Astrocyte (in vitro differentiated cells and primary cell): Measurements from ENCODE around the gene ADAM23. TPM values are rescaled to one million over a fixed set of nuclear protein-coding genes. Genes with fewer than 3 reads are reported as not detected.

Experiments
- DNase-seq: peaks from one replicate; pipeline ENCODE4 v3.0.0-alpha.2; 2010; ENCODE audit warnings: low read depth
- FAIRE-seq: peaks from 2 replicates; lab custom pipeline; 2011; peaks lifted over from hg19 to GRCh38; lab: Jason Lieb, UNC
- H2AFZ ChIP-seq: 2 replicates; pipeline ENCODE4 v1.6.0; 2012; ENCODE audit warnings: low read depth, low read length, inconsistent platforms
- H3K27ac ChIP-seq: 2 replicates; pipeline ENCODE4 v1.5.1; 2011; ENCODE audit warnings: low read depth, low read length, inconsistent platforms
- H3K27me3 ChIP-seq: 2 replicates; pipeline ENCODE4 v1.6.0; 2011; ENCODE audit warnings: low read length, inconsistent platforms; ENCODE audit not compliant: insufficient read depth
- H3K36me3 ChIP-seq: 2 replicates; pipeline ENCODE4 v1.5.1; 2011; ENCODE audit warnings: low read length, inconsistent platforms; ENCODE audit not compliant: insufficient read depth
- H3K4me1 ChIP-seq: 2 replicates; pipeline ENCODE4 v1.5.1; 2011; ENCODE audit warnings: low read length, inconsistent platforms; ENCODE audit not compliant: insufficient read depth
- H3K4me2 ChIP-seq: 2 replicates; pipeline ENCODE4 v1.6.0; 2012; ENCODE audit warnings: low read length, inconsistent platforms
- H3K4me3 ChIP-seq: 2 replicates; pipeline ENCODE4 v1.5.1; 2011; ENCODE audit warnings: low read depth, mild to moderate bottlenecking, low read length, inconsistent platforms; ENCODE audit not compliant: insufficient read depth
- H3K79me2 ChIP-seq: 2 replicates; pipeline ENCODE4 v1.6.0; 2012; ENCODE audit warnings: mild to moderate bottlenecking, low read length, inconsistent platforms; ENCODE audit not compliant: insufficient read depth
- H3K9ac ChIP-seq: 2 replicates; pipeline ENCODE4 v1.6.0; 2012; ENCODE audit warnings: mild to moderate bottlenecking, low read length, inconsistent platforms
- H3K9me3 ChIP-seq: 2 replicates; pipeline ENCODE4 v1.5.1; 2012; ENCODE audit warnings: low read depth, mild to moderate bottlenecking, low read length, inconsistent platforms; ENCODE audit not compliant: insufficient read depth
- H4K20me1 ChIP-seq: 2 replicates; pipeline ENCODE4 v1.6.0; 2012; ENCODE audit warnings: low read length, inconsistent platforms; ENCODE audit not compliant: insufficient read depth
- H3K27ac Mint-ChIP-seq: one replicate; pipeline ENCODE4 v1.8.0; 2021; ENCODE audit warnings: mild to moderate bottlenecking, mixed read lengths; ENCODE audit not compliant: unreplicated experiment
- H3K27me3 Mint-ChIP-seq: one replicate; pipeline ENCODE4 v1.8.0; 2021; ENCODE audit warnings: low read depth, mixed read lengths; ENCODE audit not compliant: unreplicated experiment
- H3K36me3 Mint-ChIP-seq: one replicate; pipeline ENCODE4 v1.8.0; 2021; ENCODE audit warnings: low read depth, mixed read lengths; ENCODE audit not compliant: unreplicated experiment
- H3K4me1 Mint-ChIP-seq: one replicate; pipeline ENCODE4 v1.8.0; 2021; ENCODE audit warnings: low read depth, mixed read lengths; ENCODE audit not compliant: unreplicated experiment
- H3K4me3 Mint-ChIP-seq: one replicate; pipeline ENCODE4 v1.8.0; 2021; ENCODE audit warnings: mild to moderate bottlenecking, moderate library complexity, mixed read lengths; ENCODE audit not compliant: unreplicated experiment
- H3K9me3 Mint-ChIP-seq: one replicate; pipeline ENCODE4 v1.8.0; 2021; ENCODE audit warnings: mild to moderate bottlenecking, mixed read lengths; ENCODE audit not compliant: unreplicated experiment
- EZH2 ChIP-seq: IDR thresholded peaks from 2 replicates; pipeline ENCODE4 v1.6.1; 2012; ENCODE audit warnings: mild to moderate bottlenecking, low read length, inconsistent platforms; ENCODE audit not compliant: insufficient read depth
- total RNA-seq: library from RNA; stranded (reverse); gene quantifications from 2 replicates; pipeline ENCODE4 v1.2.1, GENCODE V29; 2021
- TF ChIP-seq, protein P1 (sequence below): IDR thresholded peaks from 2 replicates; pipeline ENCODE4 v1.5.1; 2011; ENCODE audit warnings: low read depth, mild to moderate bottlenecking, inconsistent platforms, low read length, moderate library complexity; ENCODE audit not compliant: insufficient read depth

Gene ADAM23
- total RNA-seq, 1 donor from 2014 or later = 13.9 TPM

DNA sequence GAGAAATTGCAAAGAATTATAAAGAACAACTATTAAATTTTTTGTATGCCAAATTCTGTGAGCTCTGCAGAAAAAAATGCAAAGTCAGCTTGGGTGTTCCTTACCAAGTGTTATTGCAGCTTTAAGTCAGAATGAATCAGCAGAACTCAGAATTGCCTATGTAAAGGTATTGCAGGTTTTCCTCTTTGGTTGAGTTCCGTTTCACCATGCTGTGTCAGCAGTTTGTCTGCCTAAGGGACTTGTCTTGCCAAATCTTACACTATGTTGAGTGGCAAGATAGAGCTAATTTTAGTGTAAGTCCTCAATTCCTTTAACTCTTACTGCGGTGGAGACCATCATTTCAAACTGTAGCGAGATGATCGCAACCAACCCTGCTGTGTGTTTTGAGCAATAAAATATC lies 38.8 kb downstream of the ADAM23 start:
- Histone ChIP-seq H3K27ac (no peak overlapping the region), H3K9ac (no peak overlapping the region), H3K9me3 (no peaks in the 10 kb centered on the region), H4K20me1 (peaks cover 3% of the 10 kb centered on the region), H3K4me2 (no peak overlapping the region), H3K27me3 (no peaks in the 10 kb centered on the region), H3K36me3 (no peaks in the 10 kb centered on the region), H2AFZ (no peak overlapping the region), H3K4me1 (no peaks in the 10 kb centered on the region), H3K79me2 (no peaks in the 10 kb centered on the region), H3K4me3 (no peak overlapping the region)
- Mint-ChIP-seq H3K36me3 (peaks cover 12% of the 10 kb centered on the region), H3K27ac (no peak overlapping the region), H3K4me1 (peaks cover 7% of the 10 kb centered on the region), H3K9me3 (peaks cover 6% of the 10 kb centered on the region), H3K4me3 (no peak overlapping the region), H3K27me3 (no peaks in the 10 kb centered on the region)
- TF ChIP-seq, protein P1, sequence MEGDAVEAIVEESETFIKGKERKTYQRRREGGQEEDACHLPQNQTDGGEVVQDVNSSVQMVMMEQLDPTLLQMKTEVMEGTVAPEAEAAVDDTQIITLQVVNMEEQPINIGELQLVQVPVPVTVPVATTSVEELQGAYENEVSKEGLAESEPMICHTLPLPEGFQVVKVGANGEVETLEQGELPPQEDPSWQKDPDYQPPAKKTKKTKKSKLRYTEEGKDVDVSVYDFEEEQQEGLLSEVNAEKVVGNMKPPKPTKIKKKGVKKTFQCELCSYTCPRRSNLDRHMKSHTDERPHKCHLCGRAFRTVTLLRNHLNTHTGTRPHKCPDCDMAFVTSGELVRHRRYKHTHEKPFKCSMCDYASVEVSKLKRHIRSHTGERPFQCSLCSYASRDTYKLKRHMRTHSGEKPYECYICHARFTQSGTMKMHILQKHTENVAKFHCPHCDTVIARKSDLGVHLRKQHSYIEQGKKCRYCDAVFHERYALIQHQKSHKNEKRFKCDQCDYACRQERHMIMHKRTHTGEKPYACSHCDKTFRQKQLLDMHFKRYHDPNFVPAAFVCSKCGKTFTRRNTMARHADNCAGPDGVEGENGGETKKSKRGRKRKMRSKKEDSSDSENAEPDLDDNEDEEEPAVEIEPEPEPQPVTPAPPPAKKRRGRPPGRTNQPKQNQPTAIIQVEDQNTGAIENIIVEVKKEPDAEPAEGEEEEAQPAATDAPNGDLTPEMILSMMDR = no peak
- no peak for TF ChIP-seq EZH2
- DNase-seq = no peak
- FAIRE-seq = no peak

DNA sequence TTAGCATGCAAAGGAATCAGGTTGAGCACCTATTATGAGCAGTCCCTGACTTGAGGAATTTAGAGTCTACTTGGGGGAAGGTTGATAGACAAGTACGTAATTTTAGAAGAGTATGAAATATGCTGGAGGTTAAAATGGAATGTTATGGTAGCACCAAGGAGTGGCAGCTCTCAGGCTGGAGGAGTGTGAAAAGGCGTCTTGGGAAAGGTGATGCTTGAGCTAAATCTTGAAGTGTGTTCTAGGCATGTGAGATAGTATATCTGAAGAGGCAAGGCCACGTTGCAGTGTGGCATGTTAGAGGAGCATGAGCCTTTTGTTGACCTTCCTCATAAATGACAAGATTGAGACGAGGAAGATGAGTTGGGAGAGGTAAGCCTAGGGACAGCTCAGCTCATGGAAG lies 39.3 kb downstream of the ADAM23 start:
- TF ChIP-seq EZH2 = no peak
- TF ChIP-seq, protein P1 = no peak
- H3K27ac Mint-ChIP-seq = no peak overlapping the region
- peaks cover 6% of the 10 kb centered on the region for H3K4me1 Mint-ChIP-seq
- FAIRE-seq (no peak), DNase-seq (no peak)
- no peaks in the 10 kb centered on the region for H3K27me3 Mint-ChIP-seq
- Histone ChIP-seq H2AFZ (no peak overlapping the region), H3K4me1 (no peaks in the 10 kb centered on the region), H3K4me2 (no peak overlapping the region), H4K20me1 (peaks cover 3% of the 10 kb centered on the region), H3K9me3 (no peaks in the 10 kb centered on the region), H3K9ac (no peak overlapping the region), H3K27me3 (no peaks in the 10 kb centered on the region), H3K4me3 (no peak overlapping the region), H3K27ac (no peak overlapping the region), H3K79me2 (no peaks in the 10 kb centered on the region), H3K36me3 (no peaks in the 10 kb centered on the region)
- H3K4me3 Mint-ChIP-seq = no peak overlapping the region
- peaks cover 12% of the 10 kb centered on the region for H3K36me3 Mint-ChIP-seq
- H3K9me3 Mint-ChIP-seq = peaks cover 6% of the 10 kb centered on the region

DNA sequence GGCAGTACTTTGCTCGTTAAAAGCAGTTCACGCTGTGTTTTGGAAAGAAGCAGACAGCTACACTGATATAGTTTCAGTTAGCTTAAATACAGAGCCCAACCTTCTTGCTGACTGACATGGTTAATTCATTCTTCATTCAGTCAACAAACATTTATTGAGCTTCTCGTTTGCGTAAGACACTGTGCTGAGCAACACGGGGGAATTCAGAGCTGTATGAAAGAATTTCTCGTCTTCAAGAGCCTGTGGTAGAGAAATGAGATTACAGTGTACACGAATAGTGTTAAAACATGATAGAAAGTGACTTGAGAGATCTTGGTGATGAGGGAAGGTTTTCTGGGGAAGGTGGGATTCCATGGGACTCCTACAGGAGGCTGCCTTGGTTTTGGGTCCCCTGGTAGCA lies 44.7 kb downstream of the ADAM23 start:
- Histone ChIP-seq H3K27ac (no peak overlapping the region), H3K27me3 (no peaks in the 10 kb centered on the region), H3K4me3 (no peak overlapping the region), H4K20me1 (no peaks in the 10 kb centered on the region), H3K4me2 (no peak overlapping the region), H3K36me3 (no peaks in the 10 kb centered on the region), H3K79me2 (no peaks in the 10 kb centered on the region), H2AFZ (no peak overlapping the region), H3K9me3 (no peaks in the 10 kb centered on the region), H3K9ac (no peak overlapping the region), H3K4me1 (no peaks in the 10 kb centered on the region)
- Mint-ChIP-seq H3K27ac (no peak overlapping the region), H3K4me3 (no peak overlapping the region), H3K4me1 (no peaks in the 10 kb centered on the region), H3K27me3 (no peaks in the 10 kb centered on the region), H3K9me3 (peaks cover 14% of the 10 kb centered on the region), H3K36me3 (peaks cover 16% of the 10 kb centered on the region)
- FAIRE-seq (no peak), DNase-seq (no peak)
- TF ChIP-seq, protein P1 = no peak
- TF ChIP-seq EZH2 = no peak
